ENCODE measurements around the gene PTGER4.

Gene PTGER4

DNA sequence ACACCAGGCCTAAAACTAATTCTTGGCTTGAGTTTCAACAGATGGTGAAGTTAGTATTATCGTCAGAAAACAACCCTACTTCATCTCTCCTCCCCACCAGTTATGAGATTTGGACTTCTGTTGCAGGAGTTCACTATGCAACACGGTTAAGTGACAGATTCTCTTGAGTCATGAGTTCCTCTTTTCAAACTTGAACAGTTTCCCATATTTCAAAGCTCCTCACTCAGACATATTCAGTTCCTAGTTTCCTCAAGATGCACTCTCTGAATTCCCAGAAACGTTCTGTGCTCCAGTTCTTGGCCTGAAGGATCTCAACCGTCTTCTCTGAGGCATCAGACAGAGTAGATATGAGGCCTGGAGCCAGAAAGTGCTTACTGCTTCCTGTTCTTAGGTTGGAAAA, 7.3 kb upstream of the PTGER4 start:
- DNase-seq: no peak

DNA sequence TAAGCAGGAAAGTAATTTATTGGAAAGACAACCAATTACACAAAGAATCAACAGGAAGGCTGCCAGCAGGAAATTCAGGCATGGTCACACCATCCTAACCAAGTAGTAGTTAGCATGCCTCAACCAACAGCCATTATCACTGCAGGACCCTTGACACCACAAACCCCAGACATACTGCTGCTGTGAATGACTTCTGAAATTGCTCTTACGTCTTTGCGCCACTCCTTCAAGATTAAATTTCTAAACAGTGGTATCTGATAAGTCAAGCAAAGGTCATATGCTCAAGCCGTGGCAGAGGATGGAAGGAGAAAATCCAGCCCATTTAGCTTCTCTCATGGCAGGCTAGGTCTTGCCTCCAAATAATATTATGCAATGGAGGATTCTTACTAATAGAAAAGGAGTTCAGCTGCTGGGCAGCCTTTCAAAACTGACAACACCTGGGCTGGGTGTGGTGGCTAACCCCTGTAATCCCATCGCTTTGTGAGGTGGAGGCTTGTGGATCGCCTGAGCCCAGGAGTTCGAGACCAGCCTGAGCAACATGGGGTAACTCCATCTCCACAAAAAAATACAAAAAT, 5.0 kb upstream of the PTGER4 start:
- DNase-seq: no peak

DNA sequence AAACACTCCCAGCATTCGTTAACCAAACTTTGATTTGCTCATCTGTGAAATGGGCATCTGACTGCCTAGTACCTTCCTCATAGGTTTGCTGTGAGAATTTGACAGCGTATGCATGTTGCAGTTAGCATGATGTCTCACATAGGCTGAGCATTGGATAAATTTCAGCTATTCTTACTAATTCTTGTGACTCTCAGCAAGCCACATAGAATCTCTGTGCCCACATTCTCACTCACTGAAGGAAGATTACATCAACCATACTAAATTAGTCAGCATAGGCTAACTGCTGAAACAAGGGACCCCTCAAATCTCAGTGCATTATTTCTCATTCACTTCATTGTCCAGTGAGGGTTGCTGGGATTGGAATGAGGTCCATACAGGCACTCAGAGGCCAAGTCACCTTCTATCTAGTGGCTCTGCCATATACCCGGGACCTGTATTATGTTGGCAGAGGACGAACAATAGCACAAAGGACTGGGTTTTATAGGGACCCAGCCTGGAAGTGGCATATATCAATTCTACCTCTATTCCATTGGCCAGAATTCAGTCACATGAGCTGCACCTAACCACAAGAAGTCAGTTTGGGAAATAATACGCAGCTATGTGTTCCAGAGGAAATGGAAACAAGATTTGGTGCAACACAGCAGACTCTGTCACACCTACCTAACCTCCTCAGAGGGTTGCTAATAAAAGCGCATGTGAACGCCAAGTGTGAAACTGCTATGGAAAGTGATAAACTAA, 4.2 kb upstream of the PTGER4 start:
- peak; percentile 22 for DNase-seq

DNA sequence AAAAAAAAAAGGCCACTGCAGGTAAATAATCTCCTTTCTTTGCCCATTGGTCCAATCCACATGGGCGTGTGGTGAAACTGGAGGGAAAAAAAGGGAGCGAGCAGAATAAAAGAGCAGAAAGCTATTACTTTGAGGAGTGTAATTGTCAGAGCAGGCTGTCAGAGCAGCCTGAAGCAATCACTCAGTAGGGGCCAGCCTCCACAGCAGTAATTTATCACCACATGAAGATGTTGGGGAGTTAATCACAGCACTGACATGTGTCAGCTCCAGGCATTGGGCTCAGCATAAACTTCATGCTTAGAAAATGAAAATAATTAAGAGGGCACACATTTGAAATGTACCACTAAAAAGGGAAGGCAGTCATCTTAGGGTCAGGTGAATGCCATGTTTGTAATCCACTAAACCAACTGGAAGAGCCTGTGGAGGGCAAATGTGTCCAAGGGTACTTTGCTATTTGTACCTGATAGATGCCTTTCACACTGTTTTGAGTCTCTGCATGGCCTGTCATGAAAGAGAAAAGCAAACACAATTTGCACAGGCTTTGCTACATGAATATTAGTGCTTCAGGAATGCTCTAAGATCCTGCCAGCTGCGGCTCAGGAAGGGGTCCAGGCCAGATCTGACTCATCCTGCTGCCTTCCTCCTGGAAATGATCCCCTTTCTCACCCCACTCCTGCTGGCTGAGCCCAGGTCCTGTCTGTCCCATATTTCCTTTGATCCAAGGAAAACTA, 2.9 kb upstream of the PTGER4 start:
- peak; percentile 27 for DNase-seq

DNA sequence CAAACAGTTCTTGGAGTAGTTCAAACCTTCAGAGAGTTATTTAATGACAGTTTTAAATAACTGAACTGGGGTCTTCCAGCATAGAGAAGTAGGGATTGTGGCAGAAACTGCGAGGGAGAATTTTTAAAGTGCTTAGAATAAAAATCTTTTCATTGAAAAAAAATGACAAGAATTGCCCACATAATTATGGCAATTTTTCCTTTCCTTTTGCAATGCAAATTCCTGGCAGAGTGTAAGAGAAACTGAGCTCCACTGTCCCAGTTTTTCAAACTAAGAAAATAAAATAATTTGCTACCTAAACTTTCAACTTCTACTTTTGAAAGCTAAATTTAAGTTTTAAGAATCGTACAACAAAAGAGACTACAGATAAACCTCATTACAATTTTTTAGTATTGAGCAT, 2.3 kb upstream of the PTGER4 start:
- no peak for DNase-seq

DNA sequence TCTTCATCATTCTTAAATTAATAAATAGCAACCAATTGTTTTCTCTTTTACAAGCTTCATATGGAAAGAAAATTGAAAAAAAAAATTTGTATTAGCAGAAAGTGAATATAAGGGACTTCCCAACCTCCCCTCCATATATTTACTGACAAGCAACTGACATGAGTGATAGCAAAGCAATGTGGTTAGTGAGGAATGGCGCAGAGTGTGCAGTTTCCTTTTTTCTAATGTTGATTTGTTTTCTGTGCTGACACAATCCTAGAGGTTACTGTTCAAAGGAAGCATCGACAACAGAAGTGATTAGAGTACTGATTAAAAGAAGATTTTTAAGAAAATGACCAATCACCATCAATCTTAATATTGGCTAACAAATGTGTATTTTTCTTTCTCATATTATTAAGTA, 1.7 kb upstream of the PTGER4 start:
- DNase-seq: peak; percentile 38

DNA sequence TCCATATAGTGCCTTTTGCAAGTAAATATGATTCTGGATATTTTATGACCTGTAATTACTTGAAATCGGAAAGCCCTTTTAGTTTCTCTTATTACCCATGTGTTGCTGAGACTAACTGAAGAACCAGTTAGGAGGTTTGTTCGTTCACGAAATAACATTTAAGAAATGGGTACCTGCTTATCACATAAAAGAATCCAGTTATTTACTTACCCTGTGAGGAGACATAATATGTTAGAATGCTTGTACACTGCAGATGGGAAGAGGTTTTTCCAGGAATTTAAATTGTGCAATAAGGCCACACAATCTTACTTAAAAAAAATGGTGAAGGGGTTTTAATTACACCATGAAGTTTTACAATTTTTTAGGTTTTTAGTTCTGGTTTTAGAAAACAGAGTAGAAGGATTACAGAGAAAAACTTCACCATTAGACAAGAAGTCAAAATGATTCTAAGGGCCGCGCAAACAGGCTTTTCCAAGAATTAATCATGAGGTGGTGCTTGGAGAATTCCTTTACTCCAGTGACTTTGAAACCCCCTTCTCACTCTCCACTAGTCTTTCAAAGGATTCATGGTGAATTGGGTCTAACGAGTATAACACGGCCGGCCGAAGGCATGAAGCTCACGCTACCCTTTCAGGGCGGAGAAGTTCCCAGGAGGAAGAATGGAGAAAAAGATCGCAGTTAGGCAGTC, 1.1 kb upstream of the PTGER4 start:
- DNase-seq: no peak

DNA sequence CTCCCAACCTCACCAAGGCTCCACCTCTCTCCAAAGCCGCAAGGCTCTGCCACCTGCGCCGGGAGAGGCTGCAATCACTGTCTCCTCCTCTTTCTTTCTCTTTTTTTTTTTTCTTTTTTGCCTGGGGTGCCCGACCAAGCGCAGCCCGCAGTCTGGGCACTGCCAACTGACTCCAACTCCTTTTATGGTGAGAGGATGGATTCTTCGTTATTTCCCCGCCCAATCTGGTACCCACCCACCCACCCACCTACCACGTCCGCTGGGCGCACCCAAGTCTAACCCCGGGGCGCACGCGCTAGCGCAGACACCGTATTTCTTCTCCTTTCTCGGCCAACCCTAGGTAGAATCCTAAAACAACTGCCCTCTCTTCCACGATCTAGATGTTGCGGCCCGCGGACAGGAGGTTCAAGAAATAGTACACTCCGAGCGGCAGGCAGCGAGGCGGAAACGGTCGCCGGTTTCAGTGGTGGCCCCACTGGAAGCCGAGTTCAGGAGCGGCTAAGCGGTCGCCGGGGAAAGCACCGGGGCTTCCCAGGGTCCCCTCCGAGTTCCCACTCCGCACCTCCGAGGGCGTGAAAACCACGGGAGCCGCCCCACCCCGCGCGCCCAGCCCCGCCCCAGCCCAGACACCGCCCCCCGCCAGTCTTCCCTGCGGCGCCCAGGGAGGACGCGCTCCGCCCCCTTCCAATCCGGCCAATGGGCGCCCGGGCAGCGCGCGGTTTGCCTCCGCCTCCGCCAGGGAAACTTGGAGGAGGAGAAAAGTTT, 385 bp upstream of the PTGER4 start:
- peak; percentile 95 for DNase-seq

DNA sequence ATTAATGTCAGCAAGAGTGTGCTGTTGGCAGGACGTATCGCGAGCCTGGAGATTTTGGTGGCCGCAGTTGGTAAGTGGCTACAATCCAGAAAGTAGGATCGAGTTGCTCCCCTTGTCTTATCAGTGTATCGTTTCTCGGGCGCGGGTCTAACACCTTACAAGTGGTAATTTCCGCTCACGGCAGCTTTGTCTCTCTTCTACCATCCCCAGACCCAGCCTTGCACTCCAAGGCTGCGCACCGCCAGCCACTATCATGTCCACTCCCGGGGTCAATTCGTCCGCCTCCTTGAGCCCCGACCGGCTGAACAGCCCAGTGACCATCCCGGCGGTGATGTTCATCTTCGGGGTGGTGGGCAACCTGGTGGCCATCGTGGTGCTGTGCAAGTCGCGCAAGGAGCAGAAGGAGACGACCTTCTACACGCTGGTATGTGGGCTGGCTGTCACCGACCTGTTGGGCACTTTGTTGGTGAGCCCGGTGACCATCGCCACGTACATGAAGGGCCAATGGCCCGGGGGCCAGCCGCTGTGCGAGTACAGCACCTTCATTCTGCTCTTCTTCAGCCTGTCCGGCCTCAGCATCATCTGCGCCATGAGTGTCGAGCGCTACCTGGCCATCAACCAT, 1.1 kb downstream of the PTGER4 start:
- peak; percentile 66 for DNase-seq

DNA sequence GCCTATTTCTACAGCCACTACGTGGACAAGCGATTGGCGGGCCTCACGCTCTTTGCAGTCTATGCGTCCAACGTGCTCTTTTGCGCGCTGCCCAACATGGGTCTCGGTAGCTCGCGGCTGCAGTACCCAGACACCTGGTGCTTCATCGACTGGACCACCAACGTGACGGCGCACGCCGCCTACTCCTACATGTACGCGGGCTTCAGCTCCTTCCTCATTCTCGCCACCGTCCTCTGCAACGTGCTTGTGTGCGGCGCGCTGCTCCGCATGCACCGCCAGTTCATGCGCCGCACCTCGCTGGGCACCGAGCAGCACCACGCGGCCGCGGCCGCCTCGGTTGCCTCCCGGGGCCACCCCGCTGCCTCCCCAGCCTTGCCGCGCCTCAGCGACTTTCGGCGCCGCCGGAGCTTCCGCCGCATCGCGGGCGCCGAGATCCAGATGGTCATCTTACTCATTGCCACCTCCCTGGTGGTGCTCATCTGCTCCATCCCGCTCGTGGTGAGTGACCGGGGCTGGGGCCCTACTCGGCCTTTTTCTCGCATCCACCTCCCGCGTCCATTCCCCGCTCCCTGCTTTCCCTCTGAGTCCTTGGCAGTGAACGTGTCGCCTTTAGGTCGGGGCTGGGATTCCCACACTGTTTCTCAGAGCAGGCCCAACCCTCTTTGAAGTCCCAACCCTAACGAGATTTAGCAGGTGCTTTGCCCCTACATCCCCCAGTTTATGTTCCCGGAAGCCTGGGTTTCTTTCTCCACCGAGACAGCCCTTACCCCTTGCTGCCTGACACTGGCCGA, 1.8 kb downstream of the PTGER4 start:
- peak; percentile 47 for DNase-seq

DNA sequence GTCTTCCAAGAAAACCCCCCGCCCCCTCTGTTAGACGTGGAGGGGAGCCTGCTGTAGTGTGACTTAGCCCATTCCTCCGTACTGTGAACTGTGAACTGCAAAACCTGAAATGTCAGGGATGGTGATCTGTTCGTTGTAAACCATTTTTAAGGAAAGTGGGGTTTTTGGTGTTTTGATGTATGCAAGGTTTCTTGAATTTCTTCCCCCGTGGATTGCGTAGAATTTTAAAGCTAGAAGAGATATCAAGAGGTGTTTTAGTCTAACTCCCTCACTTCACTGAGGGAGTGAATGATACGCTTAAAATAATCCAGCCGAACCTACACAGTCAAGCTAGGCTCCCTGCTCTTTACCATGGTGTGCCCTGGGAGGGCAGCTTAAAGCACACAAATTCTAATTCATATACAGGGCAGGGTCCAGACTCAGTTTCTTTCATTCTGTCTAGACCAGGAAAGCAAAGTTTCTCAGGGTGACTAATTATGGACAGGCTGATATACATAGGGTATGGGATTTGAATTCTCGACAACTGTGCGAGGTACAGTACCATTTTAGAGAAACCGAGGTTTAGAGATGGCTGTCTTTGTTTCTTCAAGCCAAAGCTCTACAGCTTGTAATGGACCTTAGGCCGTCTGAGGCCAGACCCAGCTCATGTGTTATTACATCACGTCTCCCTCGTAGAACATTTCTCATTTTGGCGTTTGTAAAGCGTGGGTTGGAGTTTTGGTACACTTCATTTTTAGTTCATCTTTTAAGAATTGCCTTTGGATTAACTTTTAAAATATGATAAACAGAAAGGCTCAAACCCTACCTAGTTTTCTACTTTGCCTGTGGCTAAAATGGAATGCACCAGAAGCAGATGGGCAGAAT, 2.7 kb downstream of the PTGER4 start:
- no peak for DNase-seq

DNA sequence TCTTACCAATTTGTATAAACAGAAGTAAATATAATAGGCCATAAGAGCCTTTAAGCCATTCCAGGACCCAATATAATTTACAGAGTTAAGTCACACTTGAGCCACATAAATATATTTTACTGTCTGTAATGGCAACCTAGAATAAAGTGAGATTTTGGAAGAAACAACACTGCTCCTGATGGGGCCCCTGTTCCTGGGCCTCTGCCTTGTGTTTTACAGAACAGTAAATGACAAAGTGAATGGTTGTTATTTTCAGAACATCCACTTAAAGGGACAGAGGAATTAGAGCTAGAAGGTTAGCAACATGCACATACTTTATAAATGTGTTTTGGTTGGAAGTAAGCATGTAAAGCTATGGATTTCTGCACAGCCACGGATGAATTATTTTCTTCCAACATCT, 3.6 kb downstream of the PTGER4 start:
- DNase-seq: no peak

DNA sequence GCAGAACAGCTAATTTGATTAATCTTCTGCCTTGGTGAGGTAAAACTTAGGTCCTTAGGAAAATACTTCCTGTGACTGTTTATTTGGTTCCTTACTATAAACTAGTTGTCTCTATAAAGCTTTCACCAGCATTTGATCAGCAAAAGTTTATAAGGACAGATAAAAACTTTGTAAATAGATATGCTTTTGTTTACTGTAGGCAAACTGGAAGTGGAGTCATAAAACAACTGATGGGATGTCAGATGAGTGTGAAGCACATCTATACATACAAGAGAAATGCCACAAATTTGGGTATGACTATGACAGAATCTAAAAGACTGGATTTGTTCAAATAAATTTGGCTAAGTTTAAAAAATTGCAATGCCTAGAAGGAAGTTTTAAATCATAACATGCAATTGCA, 5.5 kb downstream of the PTGER4 start:
- DNase-seq: no peak

DNA sequence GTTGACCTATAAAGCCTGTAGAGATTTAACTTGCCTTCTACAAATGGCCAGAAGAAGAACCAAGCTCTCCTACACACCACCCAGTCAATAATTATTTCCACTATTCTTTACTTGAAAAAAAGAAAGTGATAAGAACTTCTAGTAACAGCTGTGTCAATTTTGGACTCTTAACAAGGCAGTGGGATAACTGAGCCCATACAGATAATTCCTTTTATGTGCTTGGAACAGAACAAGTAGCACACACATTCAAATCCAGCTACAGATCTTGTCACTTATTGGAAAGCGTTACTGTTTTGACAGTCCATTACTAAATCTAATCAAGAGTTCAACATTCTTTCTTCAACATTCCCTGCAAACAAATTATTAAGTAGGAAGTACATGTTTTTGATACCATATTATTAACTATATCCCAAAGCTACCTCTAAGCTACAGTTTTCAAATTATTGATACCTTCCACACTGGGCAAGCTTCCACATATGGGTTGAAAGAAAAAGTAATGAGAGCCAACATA, 6.3 kb downstream of the PTGER4 start:
- no peak for DNase-seq

DNA sequence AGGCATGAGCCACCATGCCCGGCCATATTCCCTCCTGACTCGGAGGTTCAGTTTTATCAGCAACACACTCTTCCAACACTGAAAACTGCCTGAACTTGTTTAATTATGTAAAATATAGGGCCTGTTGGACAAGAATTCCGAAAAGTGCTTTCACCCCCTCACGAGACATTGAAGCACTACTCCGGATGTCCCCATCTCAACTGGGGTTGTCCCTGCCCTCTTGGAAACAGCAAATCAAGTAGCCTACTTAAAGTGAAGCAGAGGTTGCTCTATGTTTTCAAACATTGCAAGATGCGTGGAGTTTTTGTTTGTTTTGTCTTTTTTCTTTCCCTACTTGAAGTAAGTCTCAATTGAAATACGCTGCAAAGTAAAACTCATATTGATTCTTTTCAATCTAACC, 7.6 kb downstream of the PTGER4 start:
- DNase-seq: peak; percentile 34

DNA sequence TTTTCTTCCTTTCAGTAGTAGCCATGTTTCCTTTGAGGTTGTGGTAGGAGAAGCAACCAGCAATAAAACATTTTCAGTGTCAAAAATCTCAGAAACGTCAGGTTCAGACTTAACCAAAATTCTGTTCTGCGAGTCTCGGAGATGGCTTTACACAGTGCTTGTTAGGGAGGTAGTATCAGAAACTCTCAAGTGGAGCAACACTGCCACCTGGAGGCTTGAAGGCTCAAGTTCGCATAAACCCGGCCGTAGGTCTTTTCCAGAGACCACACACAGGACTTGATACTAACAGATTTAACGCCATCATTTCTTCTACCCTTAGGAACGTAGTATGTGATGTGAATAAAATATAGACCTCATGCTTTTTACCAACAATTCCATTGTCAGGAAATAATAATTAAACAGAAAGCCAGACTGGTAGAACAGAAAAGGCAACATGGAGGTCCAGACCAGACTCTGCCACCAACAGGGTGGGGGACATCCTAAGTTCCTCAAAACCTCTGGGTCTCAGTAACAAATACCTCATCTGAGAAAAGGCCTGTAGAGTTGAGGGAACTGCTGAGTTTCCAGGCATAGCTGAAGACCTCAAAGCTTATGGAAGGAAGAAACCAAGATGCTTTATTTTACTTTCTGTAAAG, 8.5 kb downstream of the PTGER4 start:
- DNase-seq: peak; percentile 91

DNA sequence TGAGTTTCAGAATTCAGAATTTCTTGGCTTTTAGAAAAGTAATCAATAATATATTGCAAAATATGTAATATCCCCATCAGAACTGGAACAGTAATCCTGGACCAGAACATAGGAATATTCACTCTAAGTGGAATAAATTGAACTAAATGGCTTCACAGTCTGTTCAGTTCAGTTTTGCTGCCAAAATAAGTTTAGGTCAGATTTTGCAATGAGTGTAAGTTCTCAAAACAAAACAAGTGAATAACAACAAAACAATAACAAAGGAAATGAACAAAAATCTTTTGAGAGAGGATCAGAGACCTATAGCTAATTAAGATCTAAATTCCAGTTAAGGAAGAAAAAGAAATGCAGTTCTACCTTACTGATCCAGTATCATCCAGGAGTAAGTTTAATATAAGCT, 9.3 kb downstream of the PTGER4 start:
- DNase-seq: no peak

DNA sequence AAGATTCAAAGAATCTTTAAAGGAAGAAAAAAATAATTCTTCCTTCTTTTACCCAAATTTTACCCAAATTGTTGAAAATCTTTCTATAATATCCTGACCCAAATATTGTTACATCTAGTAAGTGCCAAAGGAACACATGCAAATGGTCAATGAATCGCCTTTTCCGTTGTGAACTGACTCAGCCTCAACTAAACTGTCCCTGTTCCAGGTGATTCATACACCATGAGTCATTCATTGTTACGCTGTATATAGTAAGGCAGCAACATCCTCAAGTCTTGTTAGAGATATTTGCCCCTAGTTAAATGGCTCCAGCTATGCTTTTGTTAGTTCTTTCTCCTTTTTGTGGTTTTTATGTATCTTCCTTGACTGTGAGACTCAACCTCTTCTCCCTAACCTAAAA, 9.7 kb downstream of the PTGER4 start:
- DNase-seq: peak; percentile 37

DNA sequence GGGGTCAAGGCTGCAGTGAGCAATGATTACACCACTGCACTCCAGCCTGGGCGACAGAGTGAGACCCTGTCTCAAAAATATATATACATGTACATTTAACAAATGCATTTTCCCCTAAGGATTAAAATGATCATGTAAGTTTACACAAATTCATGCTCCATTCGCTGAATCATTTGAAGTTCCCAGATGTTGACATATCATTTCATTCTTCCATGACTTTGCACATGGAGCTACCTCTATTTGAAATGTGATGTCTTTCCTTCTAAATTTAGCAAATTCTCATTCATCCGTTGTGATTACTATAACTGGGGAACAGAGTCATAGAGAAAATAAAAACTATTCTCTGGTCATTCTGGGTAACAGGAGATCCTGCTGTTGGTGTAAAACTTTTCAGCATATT, 10.6 kb downstream of the PTGER4 start:
- DNase-seq: no peak

DNA sequence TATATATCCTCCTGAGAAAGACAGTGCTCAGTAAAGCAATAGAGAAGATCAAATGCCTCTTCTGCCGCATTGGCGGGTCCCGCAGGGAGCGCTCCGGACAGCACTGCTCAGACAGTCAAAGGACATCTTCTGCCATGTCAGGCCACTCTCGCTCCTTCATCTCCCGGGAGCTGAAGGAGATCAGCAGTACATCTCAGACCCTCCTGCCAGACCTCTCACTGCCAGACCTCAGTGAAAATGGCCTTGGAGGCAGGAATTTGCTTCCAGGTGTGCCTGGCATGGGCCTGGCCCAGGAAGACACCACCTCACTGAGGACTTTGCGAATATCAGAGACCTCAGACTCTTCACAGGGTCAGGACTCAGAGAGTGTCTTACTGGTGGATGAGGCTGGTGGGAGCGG, 12.2 kb downstream of the PTGER4 start:
- no peak for DNase-seq
